ENCODE data around the gene ALPK1. TPM values are rescaled to one million over a fixed set of nuclear protein-coding genes. Genes with fewer than 3 reads are reported as not detected.
"Not testable (repeated sequence)": the region's sequence is repeated elsewhere in the genome, so short reads cannot be mapped to it uniquely, and the experiment has no call there.

Gene ALPK1
- polyA plus RNA-seq, 2 of the 4 experiments (the other 2 are of a cell fraction) = 3.5 to 15.9 TPM

- no peak for DNase-seq (ENCODE audit: low read depth in 1 of 2, low spot score in 1 of 2)
- ChIA-PET CTCF (no interaction called here), POLR2A (no interaction called here)
- WGBS (ENCODE audit: missing lambda C conversion rate) = 94% methylated on average over 7 of the region's 7 CpGs
- Histone ChIP-seq H3K4me2 (no peak overlapping the region), H3K9me3 (no peaks in the 10 kb centered on the region), H3K4me3 (no peak overlapping the region), H3K4me1 (peaks cover 5% of the 10 kb centered on the region; the same call in 1 of the 3 replicates), H3K27ac (no peak overlapping the region)
- FAIRE-seq = no peak
- TF ChIP-seq MAFK (IDR thresholded peaks at IDR 0.05; ENCODE audit: partially characterized antibody) (no peak), HOXB13 (CRISPR knock-in tag; IDR thresholded peaks at IDR 0.05; ENCODE audit: low read depth) (no peak), HDAC2 (IDR thresholded peaks at IDR 0.05) (no peak), RARB (CRISPR knock-in tag; IDR thresholded peaks at IDR 0.05) (no peak), CHD4 (IDR thresholded peaks at IDR 0.05; ENCODE audit: borderline replicate concordance) (no peak), POLR2AphosphoS2 (conservative IDR thresholded peaks at IDR 0.05; ENCODE audit: low read length) (no peak), RCOR1 (IDR thresholded peaks at IDR 0.05; ENCODE audit: low read depth, low read length) (no peak), PHF8 (IDR thresholded peaks at IDR 0.05; ENCODE audit: borderline replicate concordance, low read depth) (no peak), REST (IDR thresholded peaks at IDR 0.05) (no peak), ELK1 (IDR thresholded peaks at IDR 0.05; ENCODE audit: low read depth, low read length) (no peak), KDM1A (IDR thresholded peaks at IDR 0.05; ENCODE audit: low read depth) (no peak), ZNF302 (CRISPR knock-in tag; IDR thresholded peaks at IDR 0.05) (no peak), ESRRA (IDR thresholded peaks at IDR 0.05; ENCODE audit: borderline replicate concordance, low read length) (no peak), ZC3H11A (IDR thresholded peaks at IDR 0.05) (no peak), RAD21 (conservative IDR thresholded peaks at IDR 0.05 in 1 of 2, IDR thresholded peaks at IDR 0.05 in 1 of 2) (no peak), ZSCAN20 (CRISPR knock-in tag; IDR thresholded peaks at IDR 0.05) (no peak), EHMT2 (IDR thresholded peaks at IDR 0.05; ENCODE audit: low read depth) (no peak)
- TF ChIP-seq, protein P1, sequence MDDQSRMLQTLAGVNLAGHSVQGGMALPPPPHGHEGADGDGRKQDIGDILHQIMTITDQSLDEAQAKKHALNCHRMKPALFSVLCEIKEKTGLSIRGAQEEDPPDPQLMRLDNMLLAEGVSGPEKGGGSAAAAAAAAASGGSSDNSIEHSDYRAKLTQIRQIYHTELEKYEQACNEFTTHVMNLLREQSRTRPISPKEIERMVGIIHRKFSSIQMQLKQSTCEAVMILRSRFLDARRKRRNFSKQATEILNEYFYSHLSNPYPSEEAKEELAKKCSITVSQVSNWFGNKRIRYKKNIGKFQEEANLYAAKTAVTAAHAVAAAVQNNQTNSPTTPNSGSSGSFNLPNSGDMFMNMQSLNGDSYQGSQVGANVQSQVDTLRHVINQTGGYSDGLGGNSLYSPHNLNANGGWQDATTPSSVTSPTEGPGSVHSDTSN (IDR thresholded peaks at IDR 0.05) = no peak
- ATAC-seq = no peak
Observed at GRCh38 chr4:112279882-112280315, 17.3 kb upstream of the ALPK1 start.

- FAIRE-seq (no peak), ATAC-seq (no peak), DNase-seq (ENCODE audit: low read depth in 1 of 2, low spot score in 1 of 2) (no peak)
- 89% methylated on average over 4 of the region's 5 CpGs for WGBS (ENCODE audit: missing lambda C conversion rate)
- Histone ChIP-seq H3K4me3 (no peak overlapping the region), H3K4me1 (peaks cover 5% of the 10 kb centered on the region; the same call in 1 of the 3 replicates), H3K9me3 (no peaks in the 10 kb centered on the region), H3K4me2 (no peak overlapping the region), H3K27ac (no peak overlapping the region)
- POLR2A ChIA-PET = no interaction called here
- TF ChIP-seq POLR2AphosphoS2 (conservative IDR thresholded peaks at IDR 0.05; ENCODE audit: low read length) = no peak
- TF ChIP-seq FOSB (CRISPR knock-in tag; IDR thresholded peaks at IDR 0.05) = no peak
- TF ChIP-seq MAZ (IDR thresholded peaks at IDR 0.05; ENCODE audit: borderline replicate concordance, low read depth, low read length) = no peak
- no peak for TF ChIP-seq HOXB5 (CRISPR knock-in tag; IDR thresholded peaks at IDR 0.05)
- no peak for TF ChIP-seq HMGXB4 (CRISPR knock-in tag; IDR thresholded peaks at IDR 0.05; ENCODE audit: borderline replicate concordance)
- no peak for TF ChIP-seq CEBPB (IDR thresholded peaks at IDR 0.05)
- no peak for TF ChIP-seq CHD2 (IDR thresholded peaks at IDR 0.05; ENCODE audit: low read length, partially characterized antibody)
- CTCF ChIA-PET = interaction anchor here (1.5 kb wide), 1 partner anchor 47 kb away, joined by 5 read pairs; no protein-coding TSS in a partner anchor
Observed at GRCh38 chr4:112280386-112281056, 16.6 kb upstream of the ALPK1 start.

GRCh38 chr4:112281895-112282398 is 15.2 kb upstream of the ALPK1 start:
- H3K27ac ChIP-seq; H3K4me3 ChIP-seq; DNase-seq (ENCODE audit: low read depth in 1 of 2, low spot score in 1 of 2); POLR2A ChIA-PET; ATAC-seq; H3K9me3 ChIP-seq; H3K4me2 ChIP-seq; FAIRE-seq; H3K4me1 ChIP-seq: not testable (repeated sequence)
- WGBS (ENCODE audit: missing lambda C conversion rate) = 80% methylated on average over 2 of the region's 2 CpGs
- CTCF ChIA-PET = interaction anchor here (0.6 kb wide), 1 partner anchor 175 kb away, joined by 4 read pairs; no protein-coding TSS in a partner anchor

Data from A549 (cell line).